COLO829 (cell line): ENCODE measurements around the gene RAPH1.
"Not testable (repeated sequence)": the region's sequence is repeated elsewhere in the genome, so short reads cannot be mapped to it uniquely, and the experiment has no call there.

Experiments
- DNase-seq: peaks from one replicate; pipeline ENCODE4 v3.0.0; 2012; ENCODE audit warnings: low spot score

The RAPH1 gene

GRCh38 chr2:203432811-203433210, 102.3 kb downstream of the RAPH1 start:
- no peak for DNase-seq

- DNase-seq, result no peak
Observed at GRCh38 chr2:203431391-203432185, 103.5 kb downstream of the RAPH1 start.

DNA sequence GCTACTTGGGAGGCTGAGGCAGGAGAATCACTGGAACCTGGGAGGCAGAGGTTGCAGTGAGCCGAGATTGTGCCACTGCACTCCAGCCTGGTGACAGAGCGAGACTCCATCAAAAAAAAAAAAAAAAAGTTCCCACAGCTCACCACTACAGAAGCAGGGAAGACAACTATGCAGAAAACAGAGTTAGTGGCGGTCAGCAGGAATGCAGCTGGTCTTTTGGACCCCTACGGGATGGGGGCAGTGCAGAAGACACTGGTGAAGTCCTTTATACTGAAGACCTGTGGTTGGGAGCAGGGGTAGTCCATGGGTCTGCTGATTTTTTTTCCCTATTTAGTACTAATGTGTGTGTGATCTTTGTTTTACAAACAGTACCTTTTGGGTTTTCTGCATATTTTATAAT, 105.5 kb downstream of the RAPH1 start:
- not testable (repeated sequence) for DNase-seq

DNA sequence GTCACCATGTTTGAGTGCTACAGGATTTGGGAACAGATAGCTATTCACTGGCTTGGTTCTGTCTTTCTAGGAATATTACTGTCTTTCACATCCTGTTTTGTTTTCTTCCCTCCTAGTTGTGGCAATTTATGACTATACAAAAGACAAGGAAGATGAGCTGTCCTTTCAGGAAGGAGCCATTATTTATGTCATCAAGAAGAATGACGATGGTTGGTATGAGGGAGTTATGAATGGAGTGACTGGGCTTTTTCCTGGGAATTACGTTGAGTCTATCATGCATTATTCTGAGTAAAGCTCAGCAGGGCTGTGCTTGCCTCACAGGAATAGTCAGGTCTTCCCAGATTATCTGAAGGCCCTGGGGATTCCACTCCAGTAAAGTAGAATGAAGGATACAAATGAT, 108.0 kb downstream of the RAPH1 start:
- peak; percentile 81 for DNase-seq

- no peak for DNase-seq
Observed at GRCh38 chr2:203418271-203418670, 116.8 kb downstream of the RAPH1 start.

DNA sequence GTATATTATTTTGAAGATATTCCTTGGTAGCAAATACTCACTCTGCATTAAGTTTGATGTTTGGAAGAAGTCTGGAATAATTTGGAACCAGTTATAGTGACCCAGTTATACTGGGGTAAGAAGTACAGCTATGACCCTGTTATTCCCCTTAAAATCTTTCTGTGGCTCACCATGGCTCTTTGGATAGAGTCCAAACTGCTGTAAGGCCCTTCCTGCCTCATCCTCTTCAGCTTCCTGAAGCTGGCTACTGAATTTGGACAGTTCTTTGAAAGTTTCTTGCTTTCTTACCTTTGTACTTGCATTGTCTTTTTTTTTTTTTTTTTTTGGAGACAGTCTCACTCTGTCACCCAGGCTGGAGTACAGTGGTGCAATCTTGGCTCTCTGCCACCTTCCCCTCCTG, 121.3 kb downstream of the RAPH1 start:
- no peak for DNase-seq

- no peak for DNase-seq
Observed at GRCh38 chr2:203412546-203413331, 122.4 kb downstream of the RAPH1 start.

- no peak for DNase-seq
Observed at GRCh38 chr2:203407496-203407895, 127.6 kb downstream of the RAPH1 start.

DNA sequence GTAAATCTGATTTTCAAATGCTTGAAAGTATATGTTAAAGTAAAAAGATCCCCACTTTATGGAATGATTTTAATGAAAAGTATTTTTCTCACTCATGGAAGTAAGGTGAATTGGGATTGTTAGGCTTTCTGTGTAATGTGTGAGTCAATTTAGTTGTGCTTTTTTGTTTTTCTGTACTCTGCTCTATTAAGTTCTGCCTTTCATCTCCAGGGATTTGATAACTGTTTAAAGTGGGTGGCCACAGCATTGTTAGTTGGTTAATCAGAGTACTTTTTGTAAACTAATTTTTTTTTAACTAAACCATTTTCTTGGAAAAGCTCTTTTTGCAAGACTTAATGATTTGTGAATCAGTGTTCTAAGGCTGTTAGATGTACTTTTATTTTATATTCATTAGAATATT, 130.1 kb downstream of the RAPH1 start:
- no peak for DNase-seq

- DNase-seq, result no peak
Observed at GRCh38 chr2:203400805-203401585, 134.1 kb downstream of the RAPH1 start.

DNA sequence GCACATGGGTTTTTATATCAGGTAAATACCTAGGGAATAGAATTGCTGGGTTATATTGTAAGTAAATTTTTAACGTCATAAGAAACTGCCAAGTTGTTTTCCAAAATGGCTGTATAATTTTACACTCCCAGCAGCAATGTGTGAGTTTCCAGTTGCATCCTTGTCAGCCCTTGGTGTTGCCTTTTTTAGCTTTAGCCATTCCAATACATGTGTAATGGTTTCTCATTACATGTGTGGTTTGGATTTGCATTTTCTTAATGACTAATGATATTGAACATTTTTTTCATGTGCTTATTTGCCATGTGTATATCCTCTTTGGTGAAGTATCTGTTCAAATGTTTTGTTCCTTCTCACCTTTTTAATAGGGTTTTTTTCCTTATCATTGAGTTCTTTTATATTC, 136.1 kb downstream of the RAPH1 start:
- no peak for DNase-seq

- no peak for DNase-seq
Observed at GRCh38 chr2:203396667-203397066, 138.4 kb downstream of the RAPH1 start.

DNA sequence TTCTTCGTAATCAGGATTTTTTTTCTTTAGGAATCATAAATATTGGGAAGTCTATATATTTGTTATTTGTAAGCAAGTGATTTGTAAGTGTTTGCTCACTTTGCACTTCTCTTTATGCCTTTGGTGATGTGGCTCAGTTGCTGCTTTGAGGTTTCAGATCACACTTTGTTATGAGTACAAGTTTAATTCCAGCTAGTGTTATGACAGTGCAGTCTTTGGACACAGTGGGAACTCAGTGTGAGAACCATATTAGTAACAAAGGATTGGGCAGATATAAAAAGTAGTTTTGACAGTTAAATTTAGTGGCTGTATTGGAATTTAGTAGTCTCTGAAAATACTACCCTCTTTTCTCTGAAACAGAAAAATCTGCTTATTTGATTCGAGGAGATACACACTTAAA, 139.2 kb downstream of the RAPH1 start:
- no peak for DNase-seq

DNA sequence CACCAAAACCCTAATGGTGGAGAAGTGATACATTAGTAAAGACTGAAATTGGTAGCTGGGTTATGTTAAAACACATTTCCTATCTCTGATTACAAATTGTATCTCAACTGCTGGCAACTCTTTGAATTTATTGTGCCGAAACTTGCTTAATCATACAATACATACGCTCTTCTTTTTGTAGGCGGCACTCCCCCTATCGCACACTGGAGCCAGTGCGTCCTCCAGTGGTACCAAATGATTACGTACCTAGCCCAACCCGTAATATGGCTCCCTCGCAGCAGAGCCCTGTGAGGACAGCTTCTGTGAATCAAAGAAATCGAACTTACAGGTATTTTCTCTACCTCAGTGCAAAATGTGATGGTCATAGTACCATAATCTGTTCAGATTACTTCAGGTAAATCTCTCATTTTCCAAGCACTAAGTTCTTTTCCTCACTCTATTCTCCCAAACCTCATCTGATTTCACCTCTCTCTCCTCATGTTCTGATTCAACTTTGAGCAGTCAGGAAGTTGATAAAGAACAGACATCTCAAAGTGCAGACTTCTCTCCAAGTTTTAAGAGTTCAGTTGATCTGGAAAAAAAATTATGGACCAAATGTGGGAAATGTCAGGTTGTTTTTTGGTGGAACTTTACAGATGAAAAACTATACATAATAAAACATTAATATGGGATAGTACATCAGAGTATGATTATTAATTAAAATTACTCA, 140.4 kb downstream of the RAPH1 start:
- DNase-seq, result no peak

DNA sequence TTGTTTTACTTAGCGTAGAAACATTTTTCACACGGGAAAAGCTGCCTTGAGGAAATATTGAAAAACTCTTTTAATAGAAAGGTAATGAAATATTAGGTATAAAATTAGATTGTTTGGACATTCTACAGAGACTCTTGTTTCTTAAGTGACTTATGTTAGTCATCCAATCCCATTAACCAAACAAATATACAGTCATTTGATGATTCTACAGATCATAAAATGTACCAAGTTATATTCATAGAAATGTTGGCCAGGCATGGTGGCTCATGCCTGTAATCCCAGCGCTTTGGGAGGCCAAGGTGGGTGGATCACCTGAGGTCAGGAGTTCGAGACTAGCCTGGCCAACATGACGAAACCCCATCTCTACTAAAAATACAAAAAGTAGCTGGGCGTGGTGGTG, 146.9 kb downstream of the RAPH1 start:
- DNase-seq, result not testable (repeated sequence)

DNA sequence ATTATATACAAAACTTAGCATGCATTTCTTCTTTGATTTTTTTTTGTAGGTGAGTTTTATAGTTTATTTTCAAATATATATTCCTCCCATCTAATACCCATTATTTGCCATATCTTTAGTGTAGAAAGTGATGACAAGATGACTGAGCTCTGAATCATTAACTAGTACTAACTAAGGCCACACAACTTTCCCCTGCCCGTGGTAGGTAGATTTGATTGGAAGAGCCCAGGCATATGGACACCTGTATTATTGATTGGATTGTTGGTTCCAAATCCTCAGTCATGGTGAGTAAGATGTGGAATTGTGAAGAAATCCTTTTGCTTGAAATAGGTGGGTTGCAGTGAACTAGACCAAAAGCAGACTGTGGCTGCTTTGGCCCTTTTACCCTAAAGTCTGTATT, 152.1 kb downstream of the RAPH1 start:
- no peak for DNase-seq

- DNase-seq, result no peak
Observed at GRCh38 chr2:203379156-203379555, 155.9 kb downstream of the RAPH1 start.

GRCh38 chr2:203376173-203376572, 158.9 kb downstream of the RAPH1 start:
- DNase-seq, result no peak

DNA sequence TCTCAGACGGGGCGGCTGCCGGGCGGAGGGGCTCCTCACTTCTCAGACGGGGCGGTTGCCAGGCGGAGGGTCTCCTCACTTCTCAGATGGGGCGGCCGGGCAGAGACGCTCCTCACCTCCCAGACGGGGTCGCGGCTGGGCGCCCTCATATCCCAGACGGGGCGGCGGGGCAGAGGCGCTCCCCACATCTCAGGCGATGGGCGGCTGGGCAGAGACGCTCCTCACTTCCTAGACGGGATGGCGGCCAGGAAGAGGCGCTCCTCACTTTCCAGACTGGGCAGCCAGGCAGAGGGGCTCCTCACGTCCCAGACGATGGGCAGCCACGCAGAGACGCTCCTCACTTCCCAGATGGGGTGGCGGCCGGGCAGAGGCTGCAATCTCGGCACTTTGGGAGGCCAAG, 162.4 kb downstream of the RAPH1 start:
- DNase-seq, result not testable (repeated sequence)

DNA sequence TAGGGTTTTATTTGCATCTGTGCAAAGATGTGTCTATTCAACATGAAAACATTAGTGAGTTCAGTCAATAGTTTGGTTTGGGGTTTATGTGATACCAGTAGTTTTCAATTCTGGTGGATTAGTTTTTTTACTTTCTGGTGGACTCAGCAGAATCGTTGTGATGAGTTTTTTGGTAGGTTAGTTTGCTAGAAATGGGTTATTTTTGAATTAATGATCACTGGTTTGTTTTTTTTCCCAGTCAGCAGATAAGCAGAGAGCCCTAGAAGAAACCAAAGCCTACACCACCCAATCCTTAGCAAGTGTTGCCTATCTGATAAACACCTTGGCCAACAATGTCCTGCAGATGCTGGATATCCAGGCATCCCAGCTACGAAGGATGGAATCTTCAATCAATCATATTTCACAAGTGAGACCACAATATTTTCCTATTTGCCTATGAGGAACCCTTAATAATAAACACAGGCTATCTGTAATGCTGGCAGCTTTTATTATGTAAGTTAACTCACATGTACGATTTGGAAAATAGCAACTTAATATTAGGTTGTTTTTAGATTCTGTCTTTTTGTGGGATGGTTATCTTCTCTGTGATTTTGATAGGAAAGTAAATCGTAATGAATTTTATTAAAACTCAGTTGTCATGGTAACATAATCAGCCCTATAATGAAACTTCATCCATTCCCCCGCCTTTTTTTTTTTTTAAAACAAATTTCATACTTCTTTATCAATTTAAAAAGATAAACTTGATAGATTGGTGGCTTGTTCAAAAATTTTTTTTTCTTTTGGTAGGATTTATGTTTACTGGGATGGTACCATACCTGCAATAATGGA, 168.2 kb downstream of the RAPH1 start:
- DNase-seq, result no peak

- no peak for DNase-seq
Observed at GRCh38 chr2:203361922-203362321, 173.2 kb downstream of the RAPH1 start.
